HAP-1 (cell line): ENCODE results near the gene RASA4B.
"Not testable (repeated sequence)": the region's sequence is repeated elsewhere in the genome, so short reads cannot be mapped to it uniquely, and the experiment has no call there.

Experiments used
- DNase-seq, 2 experiments: peaks; one replicate each; pipeline ENCODE4 v3.0.0-alpha.2; 2016 to 2020; ENCODE audit warnings: low spot score in 2 of 2
- H3K27me3 ChIP-seq: fragments of 250-450 bp; sonication (Bioruptor Pico); 2 replicates; pipeline ENCODE4 v1.5.1; 2020; ENCODE audit warnings: low read depth, mild to moderate bottlenecking, moderate library complexity
- H3K36me3 ChIP-seq: fragments of 250-450 bp; sonication (Bioruptor Pico); replicated peaks from 2 replicates; pipeline ENCODE4 v1.5.1; 2020; ENCODE audit warnings: mild to moderate bottlenecking
- H3K4me1 ChIP-seq: fragments of 250-450 bp; sonication (Bioruptor Pico); 2 replicates; pipeline ENCODE4 v1.5.1; 2020; ENCODE audit warnings: mild to moderate bottlenecking
- H3K4me3 ChIP-seq: fragments of 250-450 bp; sonication (Bioruptor Pico); 2 replicates; pipeline ENCODE4 v1.5.1; 2020; ENCODE audit warnings: mild to moderate bottlenecking, moderate library complexity
- H3K9me3 ChIP-seq: fragments of 250-450 bp; sonication (Bioruptor Pico); 2 replicates; pipeline ENCODE4 v1.5.1; 2020; ENCODE audit warnings: mild to moderate bottlenecking, moderate library complexity
- in situ Hi-C: fragments of 300-500 bp; cut with MboI; formaldehyde crosslinking; loops from 3 replicates; pipeline ENCODE4 v1.14.3; 2020; ENCODE audit warnings: low sequenced_read_pairs, inconsistent platforms, mixed read lengths

RASA4B gene

DNA sequence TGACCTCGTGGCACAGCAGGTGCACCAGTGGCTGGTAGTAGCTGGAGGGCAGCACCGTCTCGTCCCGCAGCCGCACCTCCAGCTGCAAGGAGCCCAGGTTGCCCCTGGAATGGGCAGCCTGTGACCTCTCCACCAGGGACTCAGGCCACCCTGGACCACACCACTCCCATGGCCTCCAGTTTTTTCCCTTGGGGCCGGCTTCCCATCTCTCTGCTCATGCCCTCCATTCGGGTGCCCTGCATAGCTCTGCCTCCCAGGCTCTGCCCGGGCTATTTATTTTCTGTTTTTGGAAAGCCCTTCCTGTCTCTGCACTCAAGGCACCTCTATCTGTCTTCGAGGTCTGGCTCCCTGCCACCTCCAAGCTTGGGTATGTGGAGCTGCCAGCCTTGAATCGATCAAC lies 20.7 kb downstream of the RASA4B start:
- in situ Hi-C loops, H3K4me3 ChIP-seq, DNase-seq, H3K9me3 ChIP-seq, H3K27me3 ChIP-seq, H3K4me1 ChIP-seq, H3K36me3 ChIP-seq: not testable (repeated sequence)

DNA sequence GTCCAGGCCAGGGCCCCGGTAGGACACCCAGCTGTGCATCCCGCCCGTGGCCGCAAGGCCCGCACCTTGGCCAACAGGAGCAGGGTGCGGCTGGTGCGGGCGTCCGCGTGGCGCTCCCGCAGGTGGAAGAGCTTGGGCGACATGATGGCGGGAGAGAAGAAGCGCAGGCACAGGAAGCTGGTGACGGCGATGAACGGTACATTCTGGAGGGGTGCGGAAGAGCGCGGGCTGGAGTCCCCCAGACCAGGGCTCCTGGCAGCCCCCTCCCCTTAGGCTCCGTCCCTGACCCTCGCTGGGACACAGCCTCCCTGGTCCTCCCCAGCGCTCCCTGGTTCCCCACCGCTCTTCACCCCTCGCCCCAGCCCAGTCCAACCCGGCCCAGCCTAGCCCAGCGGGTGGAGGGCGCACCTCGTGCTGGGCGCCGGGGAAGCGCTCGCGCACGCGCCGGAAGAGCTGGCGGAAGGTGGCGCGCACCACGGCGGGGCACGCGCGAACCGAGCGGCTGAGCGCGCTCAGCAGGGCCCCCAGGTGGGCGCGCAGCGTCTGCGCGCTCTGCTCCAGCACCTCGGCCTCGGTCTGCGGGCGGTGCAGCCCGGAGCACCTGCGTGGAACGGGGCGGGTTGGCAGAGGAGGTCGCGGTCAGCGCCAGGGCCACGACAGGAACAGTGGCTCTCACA lies 23.0 kb downstream of the RASA4B start:
- in situ Hi-C loops, DNase-seq, H3K4me3 ChIP-seq, H3K4me1 ChIP-seq, H3K9me3 ChIP-seq, H3K36me3 ChIP-seq, H3K27me3 ChIP-seq: not testable (repeated sequence)

- H3K9me3 ChIP-seq, H3K4me3 ChIP-seq, H3K27me3 ChIP-seq, H3K4me1 ChIP-seq, DNase-seq, H3K36me3 ChIP-seq, in situ Hi-C loops: not testable (repeated sequence)
Measured at GRCh38 chr7:102494026-102494425, 23.6 kb downstream of the RASA4B start.

DNA sequence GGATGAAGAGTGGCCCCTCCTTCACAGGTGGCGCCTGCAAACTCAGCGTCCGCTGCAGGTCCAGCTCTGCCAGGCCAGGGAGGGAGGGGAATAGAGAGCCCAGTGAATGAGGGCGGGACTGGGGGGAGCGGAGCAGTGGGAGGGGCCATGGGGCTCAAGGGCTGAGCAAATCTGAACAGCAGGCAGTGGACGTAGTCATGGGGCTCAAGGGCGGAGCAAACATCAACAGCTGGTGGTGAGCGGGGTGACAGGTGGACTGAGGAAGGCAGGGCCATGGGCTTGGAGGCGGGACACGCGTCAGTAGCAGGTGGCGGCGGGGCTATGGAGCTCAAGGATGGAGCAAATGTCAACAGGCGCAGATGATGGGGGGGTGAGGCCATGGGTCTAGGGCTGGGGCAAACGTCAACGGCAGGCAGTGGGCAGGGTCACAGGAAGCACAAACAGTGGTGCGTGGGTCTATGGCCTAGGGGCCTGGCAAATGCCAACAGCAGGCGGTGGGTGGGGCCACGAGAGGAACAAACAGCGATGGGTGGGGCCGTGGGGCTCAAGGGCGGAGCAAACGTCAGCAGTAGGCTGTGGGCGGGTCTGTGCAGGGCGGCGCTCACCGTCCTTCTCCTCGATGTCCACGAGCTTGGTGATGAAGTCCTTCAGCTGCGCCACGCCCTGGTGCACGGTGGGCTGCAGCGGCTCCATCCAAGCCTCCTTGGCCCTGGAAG lies 24.2 kb downstream of the RASA4B start:
- not testable (repeated sequence) for H3K36me3 ChIP-seq

DNA sequence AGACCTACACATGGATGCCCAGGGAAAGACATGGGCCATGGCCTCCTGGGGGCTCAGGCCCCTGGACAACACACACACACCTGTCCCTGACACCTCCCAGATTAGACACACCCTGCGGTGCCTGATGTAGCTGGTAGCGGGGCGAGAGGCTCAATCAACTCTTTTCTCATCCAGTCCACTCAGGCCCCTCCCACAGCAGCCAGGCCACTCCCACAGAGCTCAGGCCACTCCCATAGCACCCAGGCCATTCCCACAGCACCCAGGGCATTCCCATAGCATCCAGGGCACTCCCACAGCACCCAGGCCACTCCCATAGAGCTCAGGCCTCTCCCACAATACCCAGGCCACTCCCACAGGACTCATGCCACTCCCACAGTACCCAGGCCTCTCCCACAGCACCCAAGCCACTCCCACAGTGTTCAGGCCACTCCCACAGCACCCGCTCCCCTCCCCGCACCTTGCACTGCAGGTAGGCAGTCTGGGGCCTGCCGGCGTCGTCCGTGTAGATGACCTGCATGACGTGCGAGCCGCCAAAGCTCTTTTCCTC lies 27.0 kb downstream of the RASA4B start:
- peak in 1 of 2 experiments; percentile 92 for DNase-seq
- H3K27me3 ChIP-seq, H3K36me3 ChIP-seq, H3K4me1 ChIP-seq, in situ Hi-C loops, H3K9me3 ChIP-seq, H3K4me3 ChIP-seq: not testable (repeated sequence)

More for the DNA sequence above, 24.2 kb downstream of the RASA4B start:
- H3K9me3 ChIP-seq, H3K27me3 ChIP-seq, H3K4me1 ChIP-seq, DNase-seq, in situ Hi-C loops, H3K4me3 ChIP-seq: not testable (repeated sequence)

- H3K4me3 ChIP-seq, H3K36me3 ChIP-seq, DNase-seq, H3K4me1 ChIP-seq, H3K9me3 ChIP-seq, in situ Hi-C loops, H3K27me3 ChIP-seq: not testable (repeated sequence)
Measured at GRCh38 chr7:102484317-102484716, 33.3 kb downstream of the RASA4B start.

GRCh38 chr7:102481962-102482361 lies 35.6 kb downstream of the RASA4B start:
- H3K4me1 ChIP-seq, in situ Hi-C loops, H3K36me3 ChIP-seq, H3K9me3 ChIP-seq, H3K27me3 ChIP-seq, DNase-seq, H3K4me3 ChIP-seq: not testable (repeated sequence)

GRCh38 chr7:102479982-102480637 lies 37.5 kb downstream of the RASA4B start:
- H3K4me1 ChIP-seq, H3K4me3 ChIP-seq, in situ Hi-C loops, H3K36me3 ChIP-seq, H3K27me3 ChIP-seq, H3K9me3 ChIP-seq: not testable (repeated sequence)
- DNase-seq: peak in 1 of 2 experiments; percentile 78

DNA sequence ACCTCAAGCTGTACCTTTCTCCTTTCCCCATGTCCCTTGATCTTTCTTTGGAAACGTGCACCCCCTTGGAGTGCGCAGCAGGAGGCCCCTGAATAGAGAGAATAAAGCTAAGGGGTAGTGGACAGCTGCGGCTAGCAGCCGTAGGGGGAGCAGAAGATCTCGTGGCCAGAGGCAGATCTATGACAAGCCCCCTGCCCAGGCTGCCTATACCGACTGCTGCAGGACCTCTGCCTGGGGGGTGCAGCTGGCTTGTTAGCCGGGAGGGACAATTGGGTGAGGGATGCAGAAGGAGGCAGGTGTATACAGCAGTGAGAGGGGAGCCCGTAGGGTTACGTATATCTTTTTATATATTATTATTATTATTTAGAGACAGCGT lies 38.4 kb downstream of the RASA4B start:
- H3K27me3 ChIP-seq, H3K9me3 ChIP-seq, DNase-seq, in situ Hi-C loops, H3K36me3 ChIP-seq, H3K4me1 ChIP-seq, H3K4me3 ChIP-seq: not testable (repeated sequence)

- H3K36me3 ChIP-seq, H3K27me3 ChIP-seq, H3K9me3 ChIP-seq, H3K4me1 ChIP-seq, in situ Hi-C loops: not testable (repeated sequence)
- peak; percentile 30 to 92 for DNase-seq
- H3K4me3 ChIP-seq: peak within 1 kb of the TSS; percentile 35
Measured at GRCh38 chr7:102478314-102479208, 39.0 kb downstream of the RASA4B start, which contains the start of gene POLR2J. TSS of gene POLR2J (minus strand) at chr7:102478922. CDS start at chr7:102478860, 62 bp downstream.

- in situ Hi-C loops, DNase-seq: not testable (repeated sequence)
- H3K36me3 ChIP-seq: peaks cover 15% of the 10 kb centered on the region
Measured at GRCh38 chr7:102474736-102475435, 42.7 kb downstream of the RASA4B start.

DNA sequence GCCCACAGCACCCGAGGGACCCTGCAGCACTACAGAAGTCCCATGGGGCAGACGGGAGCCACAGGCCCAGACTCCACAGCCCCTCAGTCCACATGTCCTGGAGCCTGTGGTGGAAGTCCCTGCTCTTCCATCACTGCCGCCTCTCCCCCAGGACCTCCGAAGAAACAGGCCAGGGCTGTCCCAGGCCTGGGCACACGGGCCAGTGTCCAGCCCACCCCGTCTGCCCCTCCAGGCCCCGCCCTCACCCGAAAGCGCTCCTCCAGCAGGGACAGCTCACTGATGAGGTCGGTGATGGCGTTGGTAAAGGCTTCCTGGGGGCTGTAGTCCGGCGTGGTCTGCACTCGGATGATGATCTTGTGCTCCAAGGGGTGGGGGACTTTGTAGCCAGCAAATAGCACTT lies 43.5 kb downstream of the RASA4B start:
- in situ Hi-C loops: not testable (repeated sequence)

More at GRCh38 chr7:102474736-102475435, 42.7 kb downstream of the RASA4B start:
- not testable (repeated sequence) for H3K9me3 ChIP-seq, H3K4me3 ChIP-seq, H3K27me3 ChIP-seq, H3K4me1 ChIP-seq

More for the DNA sequence above, 43.5 kb downstream of the RASA4B start:
- DNase-seq: peak in 1 of 2 experiments; percentile 4
- H3K4me3 ChIP-seq, H3K27me3 ChIP-seq, H3K4me1 ChIP-seq, H3K9me3 ChIP-seq: not testable (repeated sequence)
- H3K36me3 ChIP-seq: peaks cover 17% of the 10 kb centered on the region
